HEK293T (cell line): Measurements from ENCODE around the gene UBAP2.

Experiments
- CTCF ChIA-PET: fragments of 350-600 bp; formaldehyde crosslinking; extraction: SDS; loops from one replicate; lab custom pipeline; 2021; ENCODE audit warnings: antibody characterized with exemption, inconsistent platforms; lab: Yijun Ruan, JAX
- POLR2A ChIA-PET: fragments of 350-600 bp; formaldehyde crosslinking; extraction: SDS; loops from one replicate; lab custom pipeline; 2020; ENCODE audit warnings: antibody characterized with exemption, inconsistent platforms; lab: Yijun Ruan, JAX
- DNase-seq: peaks from one replicate; pipeline ENCODE4 v3.0.0; 2012; ENCODE audit warnings: mixed read lengths; ENCODE audit errors: extremely low spot score
- ARNT ChIP-seq: fragments of 450-650 bp; IDR thresholded peaks from 2 replicates; pipeline ENCODE4 v1.6.1; 2017; ENCODE audit warnings: mild to moderate bottlenecking
- BHLHE40 ChIP-seq: fragments of 450-650 bp; IDR thresholded peaks from 2 replicates; pipeline ENCODE4 v1.6.1; 2016; ENCODE audit warnings: mild to moderate bottlenecking, moderate library complexity, borderline replicate concordance
- CTBP1 ChIP-seq: fragments of 450-650 bp; IDR thresholded peaks from 2 replicates; pipeline ENCODE4 v1.6.1; 2016; ENCODE audit warnings: borderline replicate concordance
- ELF4 ChIP-seq: fragments of 450-650 bp; IDR thresholded peaks from 2 replicates; pipeline ENCODE4 v1.6.1; 2017; ENCODE audit warnings: antibody characterized with exemption
- FOXA1 ChIP-seq: fragments of 450-650 bp; IDR thresholded peaks from 2 replicates; pipeline ENCODE4 v1.6.1; 2016; ENCODE audit warnings: mild to moderate bottlenecking
- FOXK2 ChIP-seq: fragments of 450-650 bp; IDR thresholded peaks from 2 replicates; pipeline ENCODE4 v1.6.1; 2016; ENCODE audit warnings: mild to moderate bottlenecking
- FOXM1 ChIP-seq: fragments of 450-650 bp; IDR thresholded peaks from 2 replicates; pipeline ENCODE4 v1.6.1; 2017; ENCODE audit warnings: mild to moderate bottlenecking, borderline replicate concordance
- HDGF ChIP-seq: fragments of 450-650 bp; IDR thresholded peaks from 2 replicates; pipeline ENCODE4 v1.6.1; 2017; ENCODE audit warnings: antibody characterized with exemption, borderline replicate concordance
- L3MBTL2 ChIP-seq: fragments of 450-650 bp; conservative IDR thresholded peaks from 2 replicates; pipeline ENCODE4 v1.6.1; 2016; ENCODE audit warnings: mild to moderate bottlenecking
- LEF1 ChIP-seq: fragments of 450-650 bp; IDR thresholded peaks from 2 replicates; pipeline ENCODE4 v1.6.1; 2017; ENCODE audit warnings: mild to moderate bottlenecking, borderline replicate concordance
- NFRKB ChIP-seq: fragments of 450-650 bp; IDR thresholded peaks from 2 replicates; pipeline ENCODE4 v1.6.1; 2016; ENCODE audit warnings: mild to moderate bottlenecking, moderate library complexity
- SP1 ChIP-seq: fragments of 450-650 bp; IDR thresholded peaks from 2 replicates; pipeline ENCODE4 v1.6.1; 2017
- SUZ12 ChIP-seq: fragments of 450-650 bp; IDR thresholded peaks from 2 replicates; pipeline ENCODE4 v1.6.1; 2016; ENCODE audit warnings: mild to moderate bottlenecking
- TARDBP ChIP-seq: fragments of 450-650 bp; IDR thresholded peaks from 2 replicates; pipeline ENCODE4 v1.6.1; 2016
- ZNF384 ChIP-seq: fragments of 450-650 bp; IDR thresholded peaks from 2 replicates; pipeline ENCODE4 v1.6.1; 2016
- TF ChIP-seq, protein P1 (sequence below): fragments of 450-650 bp; IDR thresholded peaks from 2 replicates; pipeline ENCODE4 v1.6.1; 2016

UBAP2 gene

DNA sequence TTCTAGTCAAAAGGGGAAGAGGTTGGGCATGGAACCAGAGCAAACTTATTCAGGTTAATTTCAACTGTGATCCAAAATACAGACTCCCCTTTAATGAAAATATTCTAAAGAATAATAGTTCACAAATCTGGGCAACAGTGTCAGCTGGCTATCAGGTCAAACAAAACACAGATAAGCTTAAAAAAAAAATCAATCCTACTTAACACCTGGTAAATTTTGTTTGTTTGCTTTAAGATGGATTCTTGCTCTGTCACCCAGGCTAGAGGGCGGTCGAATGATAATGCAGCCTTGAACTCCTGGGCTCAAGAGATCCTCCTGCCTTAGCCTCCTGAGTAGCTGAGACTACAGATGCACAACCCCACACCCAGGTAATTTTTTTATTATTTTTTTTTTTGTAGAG is 89.0 kb downstream of the UBAP2 start:
- POLR2A ChIA-PET = no interaction called here
- DNase-seq = no peak
- CTCF ChIA-PET = interaction anchor here (0.5 kb wide), 1 partner anchor 53 kb away, joined by 4 read pairs; no protein-coding TSS in a partner anchor
- TF ChIP-seq LEF1 (no peak), SP1 (no peak), TARDBP (no peak), FOXM1 (no peak), ZNF384 (no peak), HDGF (no peak), CTBP1 (no peak), L3MBTL2 (no peak), FOXA1 (no peak), NFRKB (no peak), ELF4 (no peak), SUZ12 (no peak), FOXK2 (no peak), ARNT (no peak)
- TF ChIP-seq, protein P1, sequence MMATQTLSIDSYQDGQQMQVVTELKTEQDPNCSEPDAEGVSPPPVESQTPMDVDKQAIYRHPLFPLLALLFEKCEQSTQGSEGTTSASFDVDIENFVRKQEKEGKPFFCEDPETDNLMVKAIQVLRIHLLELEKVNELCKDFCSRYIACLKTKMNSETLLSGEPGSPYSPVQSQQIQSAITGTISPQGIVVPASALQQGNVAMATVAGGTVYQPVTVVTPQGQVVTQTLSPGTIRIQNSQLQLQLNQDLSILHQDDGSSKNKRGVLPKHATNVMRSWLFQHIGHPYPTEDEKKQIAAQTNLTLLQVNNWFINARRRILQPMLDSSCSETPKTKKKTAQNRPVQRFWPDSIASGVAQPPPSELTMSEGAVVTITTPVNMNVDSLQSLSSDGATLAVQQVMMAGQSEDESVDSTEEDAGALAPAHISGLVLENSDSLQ = no peak

DNA sequence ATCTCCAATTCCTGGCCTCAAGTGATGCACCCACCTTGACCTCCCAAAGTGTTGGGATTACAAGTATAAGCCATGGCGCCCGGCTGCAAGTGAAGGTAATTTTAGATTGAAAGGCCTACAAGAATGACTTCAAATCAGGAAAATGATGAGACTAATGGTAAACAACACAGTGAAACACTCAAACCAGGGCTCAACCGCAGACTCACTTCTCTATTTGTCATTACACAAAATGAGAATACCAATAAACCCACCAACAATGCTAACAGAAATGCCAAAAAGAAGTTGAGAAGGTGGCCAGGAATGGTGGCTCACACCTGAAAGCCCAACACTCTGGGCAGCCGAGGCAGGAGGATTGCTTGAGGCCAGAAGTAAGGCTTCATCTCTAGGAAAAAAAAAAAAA is 92.1 kb downstream of the UBAP2 start:
- DNase-seq = no peak
- TF ChIP-seq SP1 (no peak), HDGF (no peak), CTBP1 (no peak), NFRKB (no peak), BHLHE40 (no peak)
- CTCF ChIA-PET = no interaction called here
- POLR2A ChIA-PET = no interaction called here

DNA sequence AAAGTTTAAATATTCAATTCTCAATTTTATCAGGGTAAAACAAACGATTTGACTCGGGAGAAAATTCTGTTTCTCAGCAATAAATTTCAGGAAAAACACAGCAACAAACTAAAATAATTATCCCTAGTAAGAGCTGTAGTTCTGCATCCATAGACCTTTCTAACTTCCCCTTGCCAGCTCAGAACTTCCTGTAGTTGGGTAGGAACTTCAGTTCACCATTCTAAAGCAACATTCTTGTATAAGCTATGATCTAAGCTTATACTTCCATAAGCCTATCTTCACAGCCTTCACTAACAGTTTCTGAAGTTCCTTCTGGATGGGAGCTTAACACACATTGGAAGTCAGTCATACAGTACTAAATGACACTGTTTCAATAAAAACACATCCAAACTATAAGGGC is 96.6 kb downstream of the UBAP2 start:
- DNase-seq = no peak
- CTCF ChIA-PET = no interaction called here
- POLR2A ChIA-PET = no interaction called here
- TF ChIP-seq FOXA1 = no peak
- no peak for TF ChIP-seq L3MBTL2
- no peak for TF ChIP-seq SUZ12
- TF ChIP-seq NFRKB = no peak

DNA sequence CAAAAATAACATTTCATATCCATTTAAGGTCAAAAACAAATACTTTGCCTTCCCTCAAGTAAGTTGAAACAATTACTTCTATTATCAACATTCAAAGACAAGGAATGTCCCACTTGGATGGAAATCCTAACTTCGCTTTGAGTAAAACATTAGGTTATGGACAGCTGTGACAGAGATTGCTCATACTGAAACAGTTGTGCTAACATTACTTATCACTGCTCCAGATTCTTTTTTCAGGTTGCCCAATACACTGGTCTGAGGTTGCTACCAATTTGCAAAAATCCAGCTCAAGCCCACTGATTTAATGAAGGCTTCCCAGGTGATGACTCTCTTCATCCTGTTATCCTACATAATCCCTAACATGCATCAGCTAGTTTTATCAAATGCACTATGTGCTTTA is 98.3 kb downstream of the UBAP2 start:
- TF ChIP-seq SP1 (no peak), CTBP1 (no peak), FOXK2 (no peak), HDGF (no peak), ARNT (no peak), L3MBTL2 (no peak), SUZ12 (no peak), BHLHE40 (no peak), FOXA1 (no peak), ELF4 (no peak), FOXM1 (no peak), TARDBP (no peak)
- TF ChIP-seq, protein P1 = no peak
- DNase-seq = no peak
- ChIA-PET CTCF (no interaction called here), POLR2A (no interaction called here)

DNA sequence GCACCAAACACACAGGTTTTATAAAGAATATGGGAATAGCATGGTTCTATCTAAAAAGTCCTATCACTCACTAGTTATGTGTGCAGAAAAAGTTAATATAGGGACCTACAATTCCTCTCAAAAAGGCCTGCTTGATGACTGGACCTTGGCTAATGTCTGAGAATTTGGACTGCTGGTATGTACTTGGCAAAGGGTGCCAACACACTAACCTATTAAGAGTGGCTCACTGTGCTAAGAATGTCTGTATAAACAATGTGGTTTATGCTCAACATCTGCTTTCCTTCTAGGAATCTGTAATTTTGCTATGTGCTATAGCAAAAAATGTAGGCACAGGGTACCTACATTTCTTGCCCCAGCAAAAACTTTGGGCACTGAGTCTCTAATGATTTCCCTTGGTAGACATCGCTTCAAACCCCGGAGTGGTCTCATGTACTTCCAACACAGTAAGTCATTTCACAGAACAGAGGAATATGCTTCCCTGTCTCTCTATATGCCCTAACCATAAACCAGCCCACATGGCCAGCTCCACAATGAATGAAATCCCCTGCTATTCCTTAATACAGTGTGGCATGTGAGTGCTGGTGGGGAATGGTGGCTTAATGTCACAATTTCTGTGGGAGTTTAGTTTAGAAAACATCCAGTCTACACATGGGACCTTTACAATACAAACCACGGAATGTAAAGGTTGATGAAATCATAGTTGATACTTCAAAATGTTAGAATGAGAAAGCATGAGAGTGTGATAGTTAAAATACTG is 101.7 kb downstream of the UBAP2 start:
- ChIA-PET CTCF (no interaction called here), POLR2A (no interaction called here)
- TF ChIP-seq ARNT (no peak), TARDBP (no peak), SUZ12 (no peak), NFRKB (no peak), CTBP1 (no peak), SP1 (no peak), FOXM1 (no peak), ELF4 (no peak), FOXK2 (no peak), ZNF384 (no peak), BHLHE40 (no peak)
- TF ChIP-seq, protein P1 = no peak
- DNase-seq = no peak

DNA sequence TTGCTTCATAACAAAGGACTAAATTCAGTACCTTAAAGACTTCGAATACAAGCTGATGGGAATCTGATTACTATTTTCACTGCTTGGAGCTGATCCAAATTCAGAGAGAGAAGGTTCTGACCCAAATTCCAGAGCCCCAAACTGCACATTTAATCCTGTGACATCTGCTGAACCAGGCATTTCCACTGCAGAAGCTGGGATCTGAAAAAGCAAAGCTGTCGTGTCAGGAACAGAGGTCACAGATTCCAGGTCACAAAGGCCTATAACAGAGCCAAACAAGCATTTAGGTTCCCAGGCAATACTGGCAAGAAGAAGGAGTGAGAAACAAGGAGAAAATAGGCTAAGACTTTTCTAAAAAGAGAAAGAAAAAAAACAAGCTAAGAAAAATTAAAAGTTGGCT is 105.3 kb downstream of the UBAP2 start:
- CTCF ChIA-PET = no interaction called here
- POLR2A ChIA-PET = no interaction called here
- DNase-seq = no peak
- TF ChIP-seq FOXK2 = no peak
- no peak for TF ChIP-seq BHLHE40
- no peak for TF ChIP-seq CTBP1
- no peak for TF ChIP-seq FOXA1
- TF ChIP-seq L3MBTL2 = no peak
- TF ChIP-seq, protein P1 = no peak
- no peak for TF ChIP-seq ELF4
- TF ChIP-seq SUZ12 = no peak
- no peak for TF ChIP-seq SP1
- no peak for TF ChIP-seq NFRKB
- TF ChIP-seq HDGF = no peak
- TF ChIP-seq TARDBP = no peak
- no peak for TF ChIP-seq LEF1
- no peak for TF ChIP-seq ARNT
- no peak for TF ChIP-seq ZNF384
- TF ChIP-seq FOXM1 = no peak
